IPS-18c (cell line): ENCODE measurements around the gene ARHGEF17.

Source experiments
- H3K4me3 ChIP-seq: 2 replicates; pipeline ENCODE4 v1.7.0; 2013; ENCODE audit warnings: low read depth, mild to moderate bottlenecking, low read length, moderate library complexity; ENCODE audit not compliant: insufficient read depth
- H3K9me3 ChIP-seq: one replicate; pipeline ENCODE4 v1.6.1; 2013; ENCODE audit warnings: mild to moderate bottlenecking, low read length, moderate library complexity; ENCODE audit not compliant: control insufficient read depth, insufficient read depth

Gene ARHGEF17

DNA sequence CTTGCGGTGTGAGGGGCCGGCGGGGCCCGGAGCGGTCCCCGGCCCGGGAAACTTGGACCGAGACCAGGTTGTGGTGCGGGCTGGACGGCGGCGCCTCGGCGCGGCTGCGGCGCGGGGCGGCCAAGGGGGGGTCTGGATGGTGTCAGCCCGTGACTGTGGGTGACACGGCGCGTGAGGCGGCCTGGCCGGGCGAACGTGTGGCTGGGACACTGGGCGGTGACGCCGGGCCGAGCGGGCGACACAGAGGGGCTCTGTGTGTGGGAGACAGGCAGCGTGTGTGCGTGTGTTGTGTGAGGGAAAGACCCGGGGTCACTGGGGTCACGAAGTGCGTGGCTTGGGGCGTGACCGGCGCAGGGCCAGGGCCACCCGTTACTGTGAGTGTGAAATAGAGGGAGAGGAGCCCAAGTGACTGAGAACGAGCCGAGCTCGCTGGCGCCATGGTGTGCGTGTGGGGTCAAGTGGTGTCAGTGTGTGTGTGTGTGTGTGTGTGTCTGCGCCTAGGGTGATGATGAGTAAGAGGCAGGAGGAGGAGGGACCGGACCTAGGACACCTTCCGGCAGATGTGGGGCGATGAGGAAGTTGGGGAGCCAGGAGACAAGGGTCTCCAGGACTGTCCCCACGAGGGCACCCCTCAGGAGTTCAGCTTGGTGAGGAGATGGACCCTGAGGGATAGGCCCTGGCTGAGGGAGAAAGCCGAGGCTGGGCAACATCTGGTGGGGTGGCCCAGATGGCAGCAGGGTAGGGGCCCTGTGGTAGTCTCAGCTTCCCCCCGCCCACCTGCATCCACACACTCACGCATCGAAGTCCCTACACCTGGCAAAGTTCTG lies 68.9 kb downstream of the ARHGEF17 start:
- Histone ChIP-seq H3K9me3 (no peaks in the 10 kb centered on the region), H3K4me3 (peak overlapping the region; percentile 78)

DNA sequence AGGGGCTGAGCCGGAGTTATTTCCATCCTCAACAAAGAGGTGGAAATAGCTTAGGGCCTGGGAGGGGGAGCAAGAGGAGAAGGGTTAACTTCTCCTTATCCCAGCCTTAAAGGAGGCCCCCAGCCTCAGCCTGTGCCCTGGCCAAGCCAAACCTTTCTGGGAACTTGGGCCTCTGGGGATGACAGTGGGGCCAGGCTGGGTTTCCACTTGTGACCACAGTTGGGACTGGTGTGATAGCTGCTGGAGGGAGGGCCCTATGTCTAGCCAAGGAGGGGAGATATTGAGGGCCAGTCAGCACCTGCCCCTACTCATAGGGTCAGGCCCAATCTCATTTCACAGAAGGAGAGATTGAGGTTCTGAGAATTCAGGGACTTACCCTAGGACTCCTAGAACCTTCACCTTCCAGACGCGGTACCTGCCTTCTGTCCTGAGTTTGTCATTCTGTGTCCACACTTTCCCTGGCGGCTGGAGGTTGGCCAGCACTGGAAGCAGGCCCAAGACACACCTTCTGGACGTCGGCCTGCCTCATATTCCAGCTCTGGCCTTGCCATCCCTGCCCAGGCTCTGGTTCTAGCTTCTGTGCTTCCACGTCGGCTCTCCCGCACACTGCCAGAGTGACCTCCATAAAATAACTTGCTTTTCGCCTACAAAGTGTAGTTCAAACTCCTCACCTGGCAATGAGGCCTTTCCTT lies 71.3 kb downstream of the ARHGEF17 start:
- Histone ChIP-seq H3K4me3 (no peak overlapping the region), H3K9me3 (no peaks in the 10 kb centered on the region)

DNA sequence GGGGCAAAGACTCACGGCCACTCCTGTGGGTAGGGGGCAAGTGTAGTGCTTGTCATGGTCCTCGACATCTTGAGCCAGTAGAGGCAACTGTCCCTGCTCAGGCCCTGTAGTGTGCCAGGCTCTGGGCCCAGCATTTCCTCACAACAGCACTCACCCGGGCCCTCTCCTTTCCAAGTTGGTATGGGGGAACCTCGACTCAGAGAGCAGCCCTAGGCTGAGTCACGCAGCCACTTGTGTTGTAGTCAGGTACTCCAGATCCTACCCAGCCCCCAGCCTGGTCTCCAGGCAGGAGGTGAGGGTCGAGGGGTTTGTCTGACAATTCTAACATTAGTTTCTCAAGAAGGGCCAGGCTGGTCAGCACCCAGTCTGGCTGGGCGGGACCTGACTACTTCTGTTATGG lies 72.3 kb downstream of the ARHGEF17 start:
- Histone ChIP-seq H3K4me3 (no peak overlapping the region), H3K9me3 (no peaks in the 10 kb centered on the region)

DNA sequence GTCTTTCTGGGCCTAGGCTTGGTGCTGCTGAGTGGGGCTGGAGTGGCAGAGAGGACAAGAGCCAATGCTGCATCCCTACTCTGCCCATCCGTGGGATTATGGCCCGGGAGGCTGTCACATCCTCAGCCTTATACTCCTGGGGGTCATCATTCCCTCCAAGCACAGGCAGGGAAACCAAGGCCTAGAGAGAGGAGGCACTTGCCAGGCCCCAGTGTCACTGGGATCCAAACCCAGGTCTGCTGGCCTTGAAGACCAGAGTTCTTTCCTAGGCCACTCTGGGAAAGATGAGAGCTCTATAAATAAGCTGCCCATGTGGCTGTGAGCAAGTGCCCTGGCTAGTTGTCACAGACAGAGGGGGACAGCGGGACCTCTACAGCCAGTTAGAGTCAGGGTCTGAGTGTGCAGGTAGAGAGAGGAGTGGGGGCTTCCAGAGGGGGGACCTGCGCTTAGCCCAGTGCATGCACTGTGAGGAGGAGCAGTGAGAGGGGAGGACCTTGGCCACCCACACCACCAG lies 72.9 kb downstream of the ARHGEF17 start:
- H3K4me3 ChIP-seq, result no peak overlapping the region
- no peaks in the 10 kb centered on the region for H3K9me3 ChIP-seq

DNA sequence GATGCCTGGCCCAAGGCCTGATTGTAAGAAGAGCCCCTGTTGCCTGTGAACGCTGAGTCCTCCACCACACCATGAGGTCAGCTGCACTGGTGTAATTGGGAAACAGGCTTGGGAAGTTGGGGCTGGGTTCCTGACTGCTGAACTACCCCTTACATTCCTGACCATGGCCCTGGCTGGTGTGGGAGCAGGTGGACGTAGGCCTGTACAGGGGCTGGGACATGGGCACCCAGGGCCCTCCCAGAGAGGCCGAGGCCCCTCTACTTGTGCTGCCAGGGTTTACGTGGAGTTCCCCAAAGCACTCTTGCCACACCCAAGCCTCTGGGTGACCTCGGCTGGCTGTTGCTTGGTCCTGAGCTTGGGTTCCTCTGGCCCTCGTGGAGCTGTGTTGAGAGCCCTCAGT lies 73.5 kb downstream of the ARHGEF17 start:
- H3K4me3 ChIP-seq, result no peak overlapping the region
- H3K9me3 ChIP-seq, result no peaks in the 10 kb centered on the region

DNA sequence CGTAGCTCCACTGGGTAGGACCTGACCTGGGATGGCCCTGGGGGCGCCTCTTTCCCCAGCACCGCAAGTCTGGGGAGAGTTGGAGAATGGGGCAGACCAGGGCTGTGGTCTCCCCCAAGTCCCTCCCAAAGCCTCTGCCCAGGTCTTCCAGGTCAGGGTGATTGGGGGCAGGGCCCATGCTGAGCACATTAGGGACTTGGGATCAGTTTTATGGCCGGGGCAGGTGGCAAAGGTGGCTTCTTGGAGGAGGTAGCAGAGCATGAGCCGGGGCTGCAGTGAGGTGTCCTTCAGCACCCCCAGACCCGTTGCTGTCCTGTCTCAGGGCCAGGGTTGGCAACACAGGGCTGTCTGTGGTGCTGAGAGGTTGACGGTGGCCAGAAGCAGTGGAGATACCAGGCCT lies 74.1 kb downstream of the ARHGEF17 start:
- Histone ChIP-seq H3K9me3 (no peaks in the 10 kb centered on the region), H3K4me3 (no peak overlapping the region)

DNA sequence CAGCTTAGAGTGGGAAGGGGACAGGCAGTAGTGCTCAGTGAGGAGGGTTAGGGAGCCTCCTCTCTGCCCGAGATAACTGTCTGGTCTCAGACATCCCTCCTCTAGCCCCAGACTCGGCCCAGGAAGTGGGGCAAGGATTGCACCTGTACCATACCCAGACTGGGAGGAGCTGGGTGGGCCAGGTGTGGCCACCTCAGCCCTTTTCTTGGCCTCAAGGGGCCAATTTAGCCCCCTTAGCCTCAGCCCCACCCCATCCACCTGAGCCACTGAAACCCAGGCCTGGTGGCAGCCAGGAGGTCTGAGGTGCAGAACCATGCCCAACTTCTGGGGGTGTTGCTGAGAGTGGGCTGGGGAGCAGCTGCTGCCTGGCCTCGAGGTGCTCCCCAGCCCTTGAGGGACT lies 74.7 kb downstream of the ARHGEF17 start:
- no peak overlapping the region for H3K4me3 ChIP-seq
- no peaks in the 10 kb centered on the region for H3K9me3 ChIP-seq

DNA sequence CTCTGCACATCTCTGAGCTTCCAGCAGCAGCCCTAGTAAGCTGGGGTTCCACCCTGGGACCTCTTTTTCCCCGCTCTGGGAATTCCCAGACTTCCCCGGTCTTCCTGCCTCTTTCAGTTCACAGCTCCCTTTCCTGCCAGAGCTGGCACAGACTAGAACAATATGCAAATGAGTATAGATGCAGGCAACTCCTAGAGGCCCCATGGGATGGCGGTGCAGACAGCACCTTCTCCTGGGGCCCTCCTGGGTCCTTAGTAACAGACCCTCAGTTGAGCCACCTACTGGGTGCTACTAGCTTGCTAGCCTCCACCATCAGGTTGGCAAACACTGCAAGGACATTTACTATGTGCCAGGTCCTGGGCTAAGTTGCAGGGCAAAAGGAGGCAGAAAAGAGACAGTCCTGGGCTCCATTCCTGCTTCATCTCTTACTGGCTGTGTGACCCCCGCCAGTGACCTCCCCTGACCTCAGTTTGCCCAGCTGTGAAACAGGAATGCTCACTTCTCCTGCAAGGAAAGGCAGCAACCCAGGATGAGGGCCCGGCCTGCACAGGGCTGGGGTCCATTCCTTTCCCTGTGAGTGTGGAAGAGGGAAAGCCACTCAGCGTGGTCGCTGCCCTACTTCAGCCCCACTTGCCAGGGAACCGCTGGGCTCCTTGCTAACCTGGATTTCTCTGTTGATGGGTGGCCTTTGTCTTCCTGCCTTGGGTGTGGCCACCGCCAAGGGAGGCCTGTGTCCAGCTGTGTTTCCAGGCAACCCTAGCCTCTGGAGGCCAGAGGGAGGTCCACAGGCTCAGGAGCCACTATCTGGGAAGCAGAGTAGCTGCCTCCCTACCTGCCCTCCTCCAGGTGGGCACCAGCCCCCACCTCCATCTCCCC lies 75.4 kb downstream of the ARHGEF17 start:
- no peak overlapping the region for H3K4me3 ChIP-seq
- H3K9me3 ChIP-seq, result no peaks in the 10 kb centered on the region

DNA sequence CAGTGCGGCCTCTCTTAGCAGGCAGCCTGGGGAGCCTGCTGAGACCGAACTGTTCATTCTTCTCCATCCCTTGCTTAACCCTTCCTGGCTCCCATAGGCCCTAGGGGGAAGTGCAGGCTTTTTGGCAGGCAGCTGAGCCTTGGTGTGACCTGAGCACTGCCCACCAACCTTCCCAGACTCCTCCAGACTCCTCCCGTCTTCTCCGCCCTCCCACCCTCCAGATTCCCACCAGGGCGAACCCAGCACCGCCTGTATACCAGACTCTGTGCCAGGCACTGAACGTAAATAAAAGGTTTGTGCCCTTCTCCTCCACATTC lies 76.0 kb downstream of the ARHGEF17 start:
- Histone ChIP-seq H3K9me3 (no peaks in the 10 kb centered on the region), H3K4me3 (no peak overlapping the region)

DNA sequence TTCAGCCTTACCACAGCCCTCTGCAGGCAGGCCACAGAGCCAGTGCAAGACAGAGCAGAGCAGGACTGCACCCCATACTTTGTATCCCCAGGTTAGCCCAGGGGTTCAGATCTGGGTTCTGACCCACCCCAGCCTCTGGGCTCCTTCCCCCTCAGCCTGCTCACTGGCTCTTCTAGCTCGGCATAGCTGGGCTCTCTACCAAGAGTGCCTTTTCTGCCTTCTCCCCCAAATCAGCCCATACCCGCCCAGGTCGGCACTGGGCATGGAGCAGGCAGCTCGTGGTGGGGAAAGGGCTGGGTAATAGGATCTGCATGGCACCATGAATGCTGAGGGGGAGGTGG lies 76.4 kb downstream of the ARHGEF17 start:
- Histone ChIP-seq H3K4me3 (no peak overlapping the region), H3K9me3 (no peaks in the 10 kb centered on the region)

DNA sequence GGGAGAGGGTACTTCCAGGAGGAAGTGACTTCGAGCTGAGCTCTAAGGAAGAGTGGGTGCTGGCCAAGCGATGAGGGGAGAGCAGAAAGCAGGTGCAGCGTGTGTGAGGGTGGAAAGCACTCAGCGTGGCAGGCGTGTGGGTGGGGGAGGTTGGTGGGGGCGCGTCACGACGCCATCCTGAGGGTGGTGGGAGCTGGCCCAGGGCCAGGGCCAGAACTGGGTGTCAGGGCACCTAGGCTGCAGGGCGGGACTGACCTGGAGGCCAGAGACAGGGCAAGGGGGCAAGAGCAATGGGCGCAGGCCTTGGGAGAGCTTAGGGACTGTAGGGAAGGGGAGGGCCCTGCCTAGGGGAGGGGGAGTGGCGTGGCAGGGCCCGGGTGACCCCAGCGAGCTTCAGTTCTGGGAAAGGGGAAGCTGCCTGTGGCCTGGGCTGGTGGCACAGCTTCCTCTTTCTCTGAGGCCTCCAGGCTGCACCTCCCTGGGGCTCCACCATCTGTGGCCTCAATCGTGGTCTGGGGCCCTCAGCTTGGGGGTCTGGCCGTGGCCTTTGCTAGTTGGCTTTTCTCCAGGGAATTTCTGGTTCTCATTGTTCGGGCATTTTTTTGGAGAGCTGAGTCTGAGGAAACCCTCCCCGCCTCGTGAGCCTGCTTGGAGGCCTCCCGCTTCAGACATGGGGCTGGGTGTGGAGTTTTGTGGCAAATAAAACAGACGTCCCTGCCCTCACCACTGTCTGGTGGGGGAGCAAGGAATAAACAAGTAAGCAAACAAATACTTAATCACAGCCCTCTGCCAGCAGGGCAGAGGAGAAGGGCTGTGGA lies 77.0 kb downstream of the ARHGEF17 start:
- Histone ChIP-seq H3K9me3 (no peaks in the 10 kb centered on the region), H3K4me3 (no peak overlapping the region)

DNA sequence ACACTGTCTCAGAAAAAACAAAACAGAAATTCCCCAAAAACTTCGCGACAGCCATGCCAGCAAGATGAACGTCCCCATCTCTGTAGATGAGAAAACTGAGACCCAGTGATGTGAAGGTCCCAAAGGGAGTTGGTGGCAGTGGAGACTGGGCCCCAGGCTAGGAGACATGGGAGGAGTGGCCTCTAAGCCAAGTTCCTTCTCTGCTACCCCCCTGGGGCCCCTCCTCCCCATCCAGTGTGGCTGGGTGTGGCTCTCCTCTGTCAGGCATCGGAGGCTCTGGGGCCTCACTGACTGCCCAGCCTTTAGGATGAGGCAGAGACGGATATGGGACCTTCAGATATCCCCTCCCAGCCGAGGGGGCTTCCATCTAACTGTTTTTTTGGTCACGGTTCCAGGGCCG lies 77.9 kb downstream of the ARHGEF17 start:
- Histone ChIP-seq H3K9me3 (no peaks in the 10 kb centered on the region), H3K4me3 (no peak overlapping the region)

DNA sequence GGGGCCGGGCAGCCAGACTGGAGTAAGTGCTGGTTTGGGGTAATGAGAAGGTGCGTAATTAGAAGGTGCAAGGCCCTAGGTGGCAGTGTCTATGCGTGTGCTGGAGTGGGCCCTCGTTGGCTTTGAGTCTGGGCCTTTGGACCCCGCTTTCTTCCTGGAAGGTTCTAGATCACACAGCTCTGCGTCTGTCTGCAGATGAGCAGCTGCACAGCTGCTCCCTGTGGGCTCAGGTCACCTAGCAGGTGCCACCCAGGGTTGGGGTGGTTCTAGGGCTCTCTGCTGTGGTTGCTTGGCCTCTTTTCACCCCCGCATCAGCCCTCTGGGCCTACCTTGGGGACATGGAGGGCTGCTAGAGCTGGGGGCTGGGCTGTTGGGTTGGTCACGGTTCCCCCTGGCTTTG lies 78.5 kb downstream of the ARHGEF17 start:
- Histone ChIP-seq H3K4me3 (no peak overlapping the region), H3K9me3 (no peaks in the 10 kb centered on the region)

DNA sequence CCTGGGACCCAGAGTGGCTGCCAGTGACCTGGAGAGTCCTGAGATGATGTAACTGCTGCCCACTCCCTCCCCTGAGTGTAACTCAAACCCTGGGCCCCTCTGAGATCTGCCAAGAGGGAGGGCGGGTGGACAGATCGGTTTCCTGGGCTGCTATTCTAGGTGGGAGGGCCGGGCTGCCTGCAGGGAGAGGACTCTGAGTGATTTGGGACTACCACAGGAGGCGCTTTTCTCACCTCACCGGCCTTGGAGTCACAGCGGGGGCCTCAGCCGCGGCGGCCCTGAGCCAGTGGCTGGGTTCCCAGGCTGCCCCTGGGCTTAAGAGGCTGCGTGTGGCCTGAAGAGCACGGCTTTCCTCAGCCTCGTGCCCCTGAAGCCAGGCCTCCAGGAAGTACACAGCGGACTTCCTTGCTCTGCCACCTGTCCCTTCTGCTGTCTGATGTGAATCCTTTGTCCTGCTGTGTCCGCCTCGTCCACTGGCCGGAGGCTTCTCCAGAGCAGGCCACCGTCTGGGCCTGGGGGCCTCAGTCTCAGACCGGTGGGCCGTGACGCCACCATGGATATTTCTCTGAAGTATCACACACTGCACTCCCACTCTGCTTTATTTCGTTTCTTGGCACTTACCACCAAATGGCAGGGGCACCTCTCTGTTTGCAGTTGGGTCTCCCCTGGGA lies 79.7 kb downstream of the ARHGEF17 start:
- no peak overlapping the region for H3K4me3 ChIP-seq

DNA sequence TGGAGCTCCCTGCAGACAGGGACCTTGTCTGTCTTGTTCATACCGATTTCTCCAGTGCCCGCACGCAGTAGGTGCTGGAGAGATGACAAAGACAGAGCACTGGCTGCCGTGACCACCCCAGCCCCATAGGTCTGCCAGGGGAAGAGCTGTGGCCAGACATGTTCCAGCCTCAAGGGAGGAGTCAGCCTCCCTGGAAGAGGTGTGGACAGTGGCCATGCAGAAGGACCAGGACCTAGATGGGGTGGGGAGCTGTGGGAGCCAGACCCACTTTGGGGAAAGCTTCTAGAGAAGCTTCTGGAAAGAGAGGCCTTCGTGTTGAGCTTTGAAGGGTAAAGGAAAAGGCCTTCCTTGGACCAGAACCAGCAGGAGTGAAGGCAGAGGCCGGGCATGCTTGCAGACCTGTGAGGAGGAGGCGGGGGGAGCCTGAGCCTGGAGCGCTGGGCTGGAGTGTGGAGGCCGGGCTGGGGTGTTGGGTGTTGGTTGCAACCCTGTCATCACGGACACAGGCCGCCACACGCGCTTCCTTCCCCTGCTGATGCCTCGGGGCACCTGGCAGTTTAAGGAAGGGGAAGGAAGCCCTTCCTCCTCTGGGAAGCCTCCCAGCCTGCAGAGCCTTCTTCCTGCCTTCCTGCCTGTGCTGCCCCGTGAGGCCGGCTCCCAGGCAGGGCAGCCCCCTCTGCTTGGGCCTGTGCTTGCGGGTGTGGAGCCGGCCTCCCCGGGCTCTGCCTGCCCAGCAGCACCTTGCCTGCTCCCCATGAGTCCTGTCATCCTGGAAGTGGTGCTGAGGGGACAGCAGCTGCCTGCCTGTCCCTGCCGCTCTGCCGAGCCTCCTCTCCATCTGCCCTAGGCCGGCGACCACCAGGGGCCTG lies 80.4 kb downstream of the ARHGEF17 start:
- no peak overlapping the region for H3K4me3 ChIP-seq

More for the DNA sequence above, 79.7 kb downstream of the ARHGEF17 start:
- no peaks in the 10 kb centered on the region for H3K9me3 ChIP-seq

DNA sequence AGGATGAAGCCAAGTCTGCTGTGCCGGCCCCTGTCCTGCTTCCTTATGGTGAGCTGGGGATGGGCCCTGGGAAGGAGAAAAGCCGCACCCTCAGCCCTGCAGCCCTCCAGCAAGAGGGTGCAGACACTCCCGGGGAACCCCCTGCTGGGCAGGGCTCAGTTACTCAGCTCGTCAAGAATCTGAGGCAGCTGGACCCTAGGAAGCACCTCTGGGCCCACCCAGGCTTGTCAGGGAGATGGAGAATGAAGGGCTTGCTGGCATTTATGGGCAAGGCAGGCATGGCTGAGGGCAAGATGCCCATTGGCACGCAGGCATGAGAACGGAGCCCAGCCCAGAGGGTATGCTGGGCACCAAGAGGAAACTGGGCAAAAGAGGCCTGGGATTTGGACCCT lies 81.1 kb downstream of the ARHGEF17 start:
- no peak overlapping the region for H3K4me3 ChIP-seq
- H3K9me3 ChIP-seq, result no peaks in the 10 kb centered on the region

More for the DNA sequence above, 80.4 kb downstream of the ARHGEF17 start:
- no peaks in the 10 kb centered on the region for H3K9me3 ChIP-seq
